IMR-90 (cell line): ENCODE data around the gene GDF10. TPM values are rescaled to one million over a fixed set of nuclear protein-coding genes. Genes with fewer than 3 reads are reported as not detected.

ENCODE experiments used
- ATAC-seq: fragments of 200-7000 bp; cut with Tn5 transposase; 2 replicates; pipeline ENCODE4 v1.9.1; 2020; ENCODE audit warnings: low read depth, mild to moderate bottlenecking, moderate library complexity
- BruUV-seq: library from RNA; stranded (reverse); fragments of 400-500 nt; replicated peaks from 2 replicates; lab custom pipeline; 2021; lab: Mats Ljungman, UMichigan
- CTCF ChIA-PET: fragments of 300-600 bp; formaldehyde crosslinking; extraction: SDS; loops from one replicate; lab custom pipeline; 2021; ENCODE audit warnings: antibody characterized with exemption; lab: Yijun Ruan, JAX
- POLR2A ChIA-PET: fragments of 300-600 bp; sonication (Branson Sonifier 250); formaldehyde crosslinking; loops from one replicate; lab custom pipeline; 2022; ENCODE audit warnings: antibody characterized with exemption; ENCODE audit not compliant: unreplicated experiment; lab: Charles Lee
- DNase-seq: peaks from one replicate; pipeline ENCODE4 v3.0.0; 2013
- H2AFZ ChIP-seq: replicated peaks from 2 replicates; pipeline ENCODE3; 2013; ENCODE audit warnings: low read length, mild to moderate bottlenecking; ENCODE audit not compliant: poor library complexity
- H2AK5ac ChIP-seq: 2 replicates; pipeline ENCODE4 v1.6.1; 2013; ENCODE audit warnings: low read depth, low read length, inconsistent platforms
- H2AK9ac ChIP-seq: replicated peaks from 2 replicates; pipeline ENCODE3; 2013; ENCODE audit warnings: mild to moderate bottlenecking, low read depth, low read length, moderate library complexity; ENCODE audit not compliant: poor library complexity
- H2BK120ac ChIP-seq: 2 replicates; pipeline ENCODE4 v1.6.1; 2013; ENCODE audit warnings: low read depth, low read length, inconsistent platforms
- H2BK15ac ChIP-seq: 3 replicates; pipeline ENCODE4 v1.6.1; 2013; ENCODE audit warnings: low read depth, low read length, inconsistent platforms
- H2BK20ac ChIP-seq: 2 replicates; pipeline ENCODE4 v1.6.1; 2013; ENCODE audit warnings: low read depth, mild to moderate bottlenecking, inconsistent platforms, low read length, moderate library complexity
- H2BK5ac ChIP-seq: 2 replicates; pipeline ENCODE4 v1.6.1; 2013; ENCODE audit warnings: mild to moderate bottlenecking, low read depth, low read length, inconsistent platforms; ENCODE audit not compliant: poor library complexity, severe bottlenecking
- H3K14ac ChIP-seq: replicated peaks from 2 replicates; pipeline ENCODE4 v1.6.1; 2013; ENCODE audit warnings: low read depth, low read length, inconsistent platforms
- H3K18ac ChIP-seq: 2 replicates; pipeline ENCODE4 v1.6.1; 2013; ENCODE audit warnings: low read depth, low read length, control low read depth
- H3K23ac ChIP-seq: 2 replicates; pipeline ENCODE4 v1.6.1; 2013; ENCODE audit warnings: low read depth, low read length, inconsistent platforms
- H3K27ac ChIP-seq: 2 replicates; pipeline ENCODE4 v1.5.1; 2013; ENCODE audit warnings: mild to moderate bottlenecking, control low read depth, low read length; ENCODE audit not compliant: insufficient read depth
- H3K27me3 ChIP-seq: 2 replicates; pipeline ENCODE4 v1.6.1; 2013; ENCODE audit warnings: low read length; ENCODE audit not compliant: control insufficient read depth, insufficient read depth
- H3K36me3 ChIP-seq: 2 replicates; pipeline ENCODE4 v1.6.1; 2013; ENCODE audit warnings: low read length, mixed read lengths; ENCODE audit not compliant: control insufficient read depth, insufficient read depth
- H3K4ac ChIP-seq: 2 replicates; pipeline ENCODE4 v1.6.1; 2013; ENCODE audit warnings: low read depth, low read length, inconsistent platforms
- H3K4me1 ChIP-seq: 2 replicates; pipeline ENCODE4 v1.6.1; 2013; ENCODE audit warnings: low read length, mixed read lengths; ENCODE audit not compliant: control insufficient read depth, insufficient read depth
- H3K4me2 ChIP-seq: 2 replicates; pipeline ENCODE4 v1.6.1; 2013; ENCODE audit warnings: low read depth, mild to moderate bottlenecking, control low read depth, low read length, moderate library complexity
- H3K4me3 ChIP-seq: 2 replicates; pipeline ENCODE4 v1.5.1; 2013; ENCODE audit warnings: low read depth, mild to moderate bottlenecking, control low read depth, low read length, moderate library complexity; ENCODE audit not compliant: insufficient read depth
- H3K56ac ChIP-seq: 2 replicates; pipeline ENCODE4 v1.6.1; 2013; ENCODE audit warnings: low read length, inconsistent platforms; ENCODE audit not compliant: insufficient read depth; ENCODE audit errors: extremely low read depth
- H3K79me1 ChIP-seq, 2 experiments: 2 replicates each; pipeline ENCODE4 v1.6.1; 2013; ENCODE audit warnings: low read length in 2 of 2, inconsistent platforms in 1 of 2, low read depth in 1 of 2
- H3K9ac ChIP-seq: 2 replicates; pipeline ENCODE4 v1.6.1; 2013; ENCODE audit warnings: low read depth, low read length, control low read depth
- H3K9me1 ChIP-seq: 2 replicates; pipeline ENCODE4 v1.6.1; 2013; ENCODE audit warnings: low read length, inconsistent platforms; ENCODE audit not compliant: insufficient read depth
- H3K9me3 ChIP-seq: 2 replicates; pipeline ENCODE4 v1.6.1; 2013; ENCODE audit warnings: low read length; ENCODE audit not compliant: control insufficient read depth, insufficient read depth
- H4K20me1 ChIP-seq: 2 replicates; pipeline ENCODE4 v1.6.1; 2013; ENCODE audit warnings: low read length, inconsistent platforms; ENCODE audit not compliant: insufficient read depth
- H4K5ac ChIP-seq: 2 replicates; pipeline ENCODE4 v1.6.1; 2013; ENCODE audit warnings: mild to moderate bottlenecking, low read depth, low read length, control low read depth
- H4K8ac ChIP-seq, 2 experiments: 2 replicates each; pipeline ENCODE4 v1.6.1; 2013; ENCODE audit warnings: low read depth in 2 of 2, low read length in 2 of 2, control low read depth in 1 of 2, inconsistent platforms in 1 of 2
- H4K91ac ChIP-seq: 2 replicates; pipeline ENCODE4 v1.6.1; 2013; ENCODE audit warnings: low read depth, low read length, inconsistent platforms; ENCODE audit not compliant: insufficient read depth
- BHLHE40 ChIP-seq: fragments of 150-350 bp; IDR thresholded peaks from 2 replicates; pipeline ENCODE4 v1.6.1; 2016; ENCODE audit warnings: mild to moderate bottlenecking, low read depth, low read length
- CEBPB ChIP-seq: IDR thresholded peaks from 2 replicates; pipeline ENCODE4 v1.6.1; 2012; ENCODE audit warnings: low read depth, low read length, improper control_type of control experiment
- CHD1 ChIP-seq: IDR thresholded peaks from 2 replicates; pipeline ENCODE4 v1.6.1; 2012; ENCODE audit warnings: low read depth, low read length, improper control_type of control experiment
- CTCF ChIP-seq: conservative IDR thresholded peaks from 2 replicates; pipeline ENCODE4 v1.5.1; 2012; ENCODE audit warnings: mild to moderate bottlenecking, low read depth, low read length, improper control_type of control experiment
- ELK1 ChIP-seq: fragments of 150-350 bp; IDR thresholded peaks from 2 replicates; pipeline ENCODE4 v1.6.1; 2016; ENCODE audit warnings: low read depth, mild to moderate bottlenecking, low read length, moderate library complexity, borderline replicate concordance
- MAFK ChIP-seq: IDR thresholded peaks from 2 replicates; pipeline ENCODE4 v1.6.1; 2012; ENCODE audit warnings: low read depth, low read length, improper control_type of control experiment
- MAZ ChIP-seq: IDR thresholded peaks from 2 replicates; pipeline ENCODE4 v1.6.1; 2012; ENCODE audit warnings: low read depth, mild to moderate bottlenecking, low read length, improper control_type of control experiment, moderate library complexity, borderline replicate concordance
- MXI1 ChIP-seq: IDR thresholded peaks from 2 replicates; pipeline ENCODE4 v1.6.1; 2012; ENCODE audit warnings: low read depth, mild to moderate bottlenecking, low read length, moderate library complexity, borderline replicate concordance
- POLR2A ChIP-seq: IDR thresholded peaks from 2 replicates; pipeline ENCODE4 v1.6.1; 2012; ENCODE audit warnings: mild to moderate bottlenecking, low read depth, low read length
- RCOR1 ChIP-seq: IDR thresholded peaks from 2 replicates; pipeline ENCODE4 v1.6.1; 2012; ENCODE audit warnings: mild to moderate bottlenecking, low read length, improper control_type of control experiment; ENCODE audit not compliant: insufficient replicate concordance
- RFX5 ChIP-seq: IDR thresholded peaks from 2 replicates; pipeline ENCODE4 v1.8.0; 2012; ENCODE audit warnings: low read depth, mild to moderate bottlenecking, low read length, moderate library complexity
- SMC3 ChIP-seq: fragments of 150-350 bp; IDR thresholded peaks from 2 replicates; pipeline ENCODE4 v1.6.1; 2016; ENCODE audit warnings: low read depth, mild to moderate bottlenecking, antibody characterized with exemption, low read length, moderate library complexity
- WGBS, 2 experiments: methylation state at CpG; one replicate each; pipeline versions ENCODE4 v1.1.5 to v1.1.7; 2013; ENCODE audit warnings: missing lambda C conversion rate in 2 of 2; ENCODE audit not compliant: insufficient read length in 1 of 2; ENCODE audit errors: extremely low coverage in 2 of 2; 5-methylcytosine and 5-hydroxymethylcytosine counted together
- dilution Hi-C: fragments of 300-500 bp; cut with HindIII; formaldehyde crosslinking; loops from one replicate; pipeline ENCODE4 v1.14.3; 2018; ENCODE audit warnings: low sequenced_read_pairs; ENCODE audit not compliant: unreplicated experiment
- in situ Hi-C: fragments of 300-500 bp; cut with MboI; formaldehyde crosslinking; loops from 3 replicates; pipeline ENCODE4 v1.14.3; 2019; ENCODE audit warnings: low sequenced_read_pairs, inconsistent platforms, mixed read lengths
- intact Hi-C: fragments of 100-400 bp; cut with micrococcal nuclease; formaldehyde crosslinking; loops from 2 replicates; pipeline ENCODE4 v1.10.0; 2022
- polyA plus RNA-seq, 3 experiments: library from polyadenylated mRNA; depleted of rRNA; stranded (reverse); fragments of >200 nt; gene quantifications; 2 replicates each; pipeline ENCODE4 v1.2.3, GENCODE V29; 2012; ENCODE audit warnings: low replicate concordance in 1 of 3
- total RNA-seq: library from RNA; depleted of rRNA; stranded (reverse); fragments of >200 nt; gene quantifications from 2 replicates; pipeline ENCODE4 v1.2.3, GENCODE V29; 2012

Gene GDF10
- total and polyA plus RNA-seq, 2 of the 4 experiments (the other 2 are of a cell fraction), result 0.34 TPM; not detected in 1

GRCh38 chr10:47296941-47297340, 3.1 kb upstream of the GDF10 start:
- Histone ChIP-seq H3K79me1 (no peaks in the 10 kb centered on the region), H4K20me1 (no peaks in the 10 kb centered on the region), H2AK9ac (no peak overlapping the region), H2BK20ac (no peak overlapping the region), H2AFZ (no peak overlapping the region), H3K9me1 (no peaks in the 10 kb centered on the region), H2BK120ac (no peak overlapping the region), H3K18ac (no peak overlapping the region), H3K4me1 (no peaks in the 10 kb centered on the region; the same call in 1 of the 2 replicates), H3K4me2 (no peak overlapping the region), H3K36me3 (no peaks in the 10 kb centered on the region), H4K8ac (no peak overlapping the region), H2BK15ac (no peak overlapping the region), H2AK5ac (no peak overlapping the region), H3K9me3 (no peaks in the 10 kb centered on the region; the same call in 1 of the 2 replicates), H2BK5ac (no peak overlapping the region), H3K14ac (no peak overlapping the region), H4K91ac (no peak overlapping the region), H3K27ac (no peak overlapping the region), H4K5ac (no peak overlapping the region), H3K9ac (no peak overlapping the region), H3K27me3 (peaks cover 80% of the 10 kb centered on the region), H3K23ac (no peak overlapping the region), H3K4ac (no peak overlapping the region), H3K56ac (no peak overlapping the region), H3K4me3 (no peak overlapping the region)
- intact Hi-C loops (no loop called here), in situ Hi-C loops (no loop called here), dilution Hi-C loops (no loop called here)
- BruUV-seq, result no TSS peak
- TF ChIP-seq BHLHE40 (no peak), CTCF (no peak), POLR2A (no peak), RCOR1 (no peak), MXI1 (no peak), CHD1 (no peak), MAZ (no peak), ELK1 (no peak), RFX5 (no peak), SMC3 (no peak), MAFK (no peak), CEBPB (no peak)
- ChIA-PET CTCF (interaction anchor here (0.8 to 1.2 kb wide), 2 partner anchors 15 kb away, joined by 3 read pairs; no protein-coding TSS in a partner anchor), POLR2A (no interaction called here)
- WGBS, 2 experiments, result 33% methylated on average over 1 of the region's 1 CpG; no CpG with 5 or more reads in 1 of the 2 experiments
- ATAC-seq (no peak), DNase-seq (no peak)
